Body of pancreas (tissue), 4 donors: ENCODE results near the gene GJB5. TPM values are rescaled to one million over a fixed set of nuclear protein-coding genes. Genes with fewer than 3 reads are reported as not detected.

Experiments used
- ATAC-seq: fragments of 150-250 bp; one replicate; pipeline ENCODE4 v1.9.1; 2016
- DNase-seq, 4 donors: peaks; one replicate each; pipeline ENCODE4 v3.0.0-alpha.2; 2019
- H3K27ac ChIP-seq, 4 donors: fragments of 200-600 bp; sonication (generic); 1 replicate in 3 of 4; 2 replicates in 1 of 4; pipeline versions ENCODE4 v1.5.1 to v1.6.1; 2016 to 2019; ENCODE audit warnings: mild to moderate bottlenecking in 1 of 4, mixed read lengths in 1 of 4, moderate library complexity in 1 of 4
- H3K27me3 ChIP-seq, 2 donors: fragments of 200-600 bp; sonication (generic); one replicate each; pipeline ENCODE4 v1.6.0; 2016; ENCODE audit warnings: mild to moderate bottlenecking in 1 of 2
- H3K36me3 ChIP-seq, 2 donors: fragments of 200-600 bp; sonication (generic); replicated peaks in 1 of 2; 2 replicates each; pipeline ENCODE4 v1.5.1; 2016; ENCODE audit warnings: low read depth in 2 of 2; ENCODE audit not compliant: insufficient read depth in 1 of 2
- H3K4me1 ChIP-seq: fragments of 200-600 bp; sonication (generic); one replicate; pipeline ENCODE4 v1.6.0; 2016
- H3K4me3 ChIP-seq, 2 donors: fragments of 200-600 bp; sonication (generic); 1 replicate in 1 of 2; 2 replicates in 1 of 2; pipeline ENCODE4 v1.5.1; 2016 to 2019
- H3K9me3 ChIP-seq, 3 donors: fragments of 200-600 bp; sonication (generic); 1 replicate in 2 of 3; 2 replicates in 1 of 3; pipeline ENCODE4 v1.5.1; 2016
- POLR2A ChIP-seq, 3 donors: fragments of 450-650 bp; IDR thresholded peaks; one replicate each; pipeline ENCODE4 v1.6.1; 2016; ENCODE audit warnings: antibody characterized with exemption in 3 of 3, mild to moderate bottlenecking in 2 of 3
- WGBS, 2 donors: methylation state at CpG; one replicate each; pipeline ENCODE4 v1.1.5; 2017; 5-methylcytosine and 5-hydroxymethylcytosine counted together
- intact Hi-C: fragments of 100-400 bp; cut with DNase I; formaldehyde crosslinking; loops from one replicate; pipeline ENCODE4 v1.15.1; 2023
- total RNA-seq, 2 donors: library from RNA; depleted of rRNA; stranded (reverse); fragments of >200 nt; gene quantifications; one replicate each; pipeline ENCODE4 v1.1.0, GENCODE V29; 2016
- TF ChIP-seq, protein P1 (sequence below), 7 experiments: fragments of 450-650 bp in 4 of 7; fragments of 200-600 bp in 3 of 7; sonication (generic) in 3 of 7; IDR thresholded peaks; one replicate each; pipeline ENCODE4 v1.5.1; 2016 to 2019; ENCODE audit warnings: antibody characterized with exemption in 7 of 7

Gene GJB5
- not detected for total RNA-seq

DNA sequence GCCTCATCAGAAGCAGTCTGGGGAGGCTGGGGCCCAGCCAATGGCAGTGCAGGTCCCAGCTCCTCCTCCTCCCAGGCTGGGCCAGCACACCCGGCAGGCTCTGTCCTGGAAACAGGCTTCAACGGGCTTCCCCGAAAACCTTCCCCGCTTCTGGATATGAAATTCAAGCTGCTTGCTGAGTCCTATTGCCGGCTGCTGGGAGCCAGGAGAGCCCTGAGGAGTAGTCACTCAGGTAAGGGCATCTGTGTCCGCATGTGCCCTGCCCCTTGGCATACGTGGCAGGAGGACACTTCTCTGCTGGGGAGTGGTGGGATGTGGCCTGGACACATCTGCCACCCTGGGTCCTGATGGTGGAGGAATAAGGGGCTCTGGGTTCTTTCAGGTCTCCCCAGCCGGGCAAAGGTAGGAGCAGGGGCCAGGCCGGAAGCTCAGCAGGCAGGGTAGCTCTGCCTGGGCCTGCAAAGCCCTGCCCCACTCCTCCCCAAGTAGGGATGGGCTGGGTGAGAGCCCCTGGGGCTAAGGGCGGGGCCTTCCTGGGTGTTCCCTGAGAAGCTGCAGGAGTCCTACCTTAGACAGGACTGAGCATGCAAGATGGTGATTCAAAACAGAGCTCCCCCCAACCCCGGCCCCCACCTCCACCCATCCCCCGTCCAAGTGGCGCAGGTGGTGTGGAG lies at the start of gene GJB5:
TSS of gene GJB5 (plus strand) at position 84 of the 674 bp plus-strand sequence. CDS start 2,284 bp downstream, outside the sequence.
- 62 to 70% methylated on average over 7 to 12 of the region's 13 CpGs for WGBS, 2 donors
- Histone ChIP-seq H3K27ac (no peak within 1 kb of the TSS), H3K27me3 (no peaks in the 10 kb centered on the region), H3K36me3 (no peaks in the 10 kb centered on the region), H3K4me3 (no peak within 1 kb of the TSS), H3K4me1 (no peaks in the 10 kb centered on the region), H3K9me3 (no peaks in the 10 kb centered on the region)
- DNase-seq (no peak), ATAC-seq (no peak)
- intact Hi-C loops = no loop called here
- no peak for TF ChIP-seq POLR2A (IDR thresholded peaks at IDR 0.05)
- TF ChIP-seq, protein P1, sequence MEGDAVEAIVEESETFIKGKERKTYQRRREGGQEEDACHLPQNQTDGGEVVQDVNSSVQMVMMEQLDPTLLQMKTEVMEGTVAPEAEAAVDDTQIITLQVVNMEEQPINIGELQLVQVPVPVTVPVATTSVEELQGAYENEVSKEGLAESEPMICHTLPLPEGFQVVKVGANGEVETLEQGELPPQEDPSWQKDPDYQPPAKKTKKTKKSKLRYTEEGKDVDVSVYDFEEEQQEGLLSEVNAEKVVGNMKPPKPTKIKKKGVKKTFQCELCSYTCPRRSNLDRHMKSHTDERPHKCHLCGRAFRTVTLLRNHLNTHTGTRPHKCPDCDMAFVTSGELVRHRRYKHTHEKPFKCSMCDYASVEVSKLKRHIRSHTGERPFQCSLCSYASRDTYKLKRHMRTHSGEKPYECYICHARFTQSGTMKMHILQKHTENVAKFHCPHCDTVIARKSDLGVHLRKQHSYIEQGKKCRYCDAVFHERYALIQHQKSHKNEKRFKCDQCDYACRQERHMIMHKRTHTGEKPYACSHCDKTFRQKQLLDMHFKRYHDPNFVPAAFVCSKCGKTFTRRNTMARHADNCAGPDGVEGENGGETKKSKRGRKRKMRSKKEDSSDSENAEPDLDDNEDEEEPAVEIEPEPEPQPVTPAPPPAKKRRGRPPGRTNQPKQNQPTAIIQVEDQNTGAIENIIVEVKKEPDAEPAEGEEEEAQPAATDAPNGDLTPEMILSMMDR (IDR thresholded peaks at IDR 0.05) = no peak

DNA sequence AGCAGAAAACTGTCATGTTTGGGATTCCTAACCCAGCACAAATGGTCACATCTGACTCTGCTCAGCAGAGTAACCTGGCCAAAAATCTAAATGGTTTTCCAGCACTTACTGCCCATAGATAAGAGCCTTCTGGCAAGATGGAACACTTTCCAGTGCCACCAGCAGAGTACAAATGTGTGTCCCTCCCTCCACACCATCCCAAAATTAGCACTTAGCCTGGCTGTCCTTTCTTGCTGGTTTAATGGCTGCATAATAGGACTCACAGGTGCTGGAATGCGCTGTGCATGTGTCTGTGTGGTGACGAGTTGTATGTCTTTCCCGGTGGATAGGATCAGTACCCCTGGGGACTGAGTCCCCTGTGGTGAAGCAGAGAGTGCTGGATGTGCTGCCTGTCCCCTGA lies 49.8 kb upstream of the GJB5 start:
- no peaks in the 10 kb centered on the region for H3K27me3 ChIP-seq
- WGBS, 2 donors = 18 to 20% methylated on average over 3 of the region's 3 CpGs
- TF ChIP-seq POLR2A (IDR thresholded peaks at IDR 0.05) = no peak
- no peaks in the 10 kb centered on the region for H3K36me3 ChIP-seq
- intact Hi-C loops = no loop called here
- ATAC-seq (no peak), DNase-seq (no peak)
- no peak overlapping the region for H3K27ac ChIP-seq
- H3K9me3 ChIP-seq = no peaks in the 10 kb centered on the region
- H3K4me1 ChIP-seq = no peaks in the 10 kb centered on the region
- H3K4me3 ChIP-seq = no peak overlapping the region

DNA sequence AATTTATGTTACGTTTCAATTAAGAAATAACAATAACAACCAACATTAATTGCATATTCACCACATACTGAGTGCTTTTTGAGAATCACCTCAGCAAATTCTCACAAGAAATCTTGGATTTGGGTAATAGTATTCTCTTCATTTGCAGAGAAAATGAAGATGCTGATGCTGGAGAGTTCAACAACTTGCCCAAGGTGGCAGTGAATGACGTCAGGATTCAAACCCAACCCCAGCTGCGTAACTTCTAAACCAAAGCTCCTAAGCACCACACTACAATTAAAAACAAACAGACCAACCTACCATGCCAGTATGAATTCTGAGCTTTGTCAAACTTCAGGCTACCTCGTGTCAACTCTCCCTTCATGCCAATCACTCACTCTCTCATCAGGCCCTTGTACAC lies 46.7 kb upstream of the GJB5 start:
- intact Hi-C loops = no loop called here
- 66 to 69% methylated on average over 4 of the region's 4 CpGs for WGBS, 2 donors

DNA sequence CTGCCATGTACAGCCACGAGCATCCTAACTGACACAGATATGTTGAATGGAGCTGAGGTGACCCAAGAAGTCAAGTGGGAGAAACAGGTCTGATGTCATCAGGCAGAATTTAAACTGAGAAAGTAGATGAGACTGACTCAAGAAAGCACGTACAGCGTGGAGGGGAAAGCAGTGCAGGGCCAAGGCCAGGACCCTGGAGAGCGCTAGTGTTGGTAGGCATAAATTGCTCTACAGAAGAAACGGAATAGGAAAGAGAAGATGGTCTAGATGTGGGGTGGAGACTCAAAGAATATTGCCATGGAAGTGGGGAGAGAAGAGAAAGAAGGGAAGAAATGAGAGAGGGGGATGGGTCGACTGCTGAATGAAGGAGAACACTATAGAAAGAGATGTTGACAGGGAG lies 45.3 kb upstream of the GJB5 start:
- Histone ChIP-seq H3K36me3 (no peaks in the 10 kb centered on the region), H3K4me1 (no peaks in the 10 kb centered on the region), H3K9me3 (no peaks in the 10 kb centered on the region), H3K27me3 (no peaks in the 10 kb centered on the region), H3K27ac (no peak overlapping the region), H3K4me3 (no peak overlapping the region)
- ATAC-seq = no peak
- no peak for DNase-seq
- intact Hi-C loops = no loop called here
- 41 to 56% methylated on average over 6 of the region's 6 CpGs for WGBS, 2 donors
- no peak for TF ChIP-seq POLR2A (IDR thresholded peaks at IDR 0.05)
- TF ChIP-seq, protein P1 (IDR thresholded peaks at IDR 0.05) = no peak

More for the DNA sequence above, 46.7 kb upstream of the GJB5 start:
- Histone ChIP-seq H3K27ac (no peak overlapping the region), H3K4me1 (no peaks in the 10 kb centered on the region), H3K36me3 (no peaks in the 10 kb centered on the region), H3K9me3 (no peaks in the 10 kb centered on the region), H3K4me3 (no peak overlapping the region), H3K27me3 (no peaks in the 10 kb centered on the region)
- no peak for TF ChIP-seq POLR2A (IDR thresholded peaks at IDR 0.05)
- TF ChIP-seq, protein P1 (IDR thresholded peaks at IDR 0.05) = no peak
- DNase-seq (no peak), ATAC-seq (no peak)

DNA sequence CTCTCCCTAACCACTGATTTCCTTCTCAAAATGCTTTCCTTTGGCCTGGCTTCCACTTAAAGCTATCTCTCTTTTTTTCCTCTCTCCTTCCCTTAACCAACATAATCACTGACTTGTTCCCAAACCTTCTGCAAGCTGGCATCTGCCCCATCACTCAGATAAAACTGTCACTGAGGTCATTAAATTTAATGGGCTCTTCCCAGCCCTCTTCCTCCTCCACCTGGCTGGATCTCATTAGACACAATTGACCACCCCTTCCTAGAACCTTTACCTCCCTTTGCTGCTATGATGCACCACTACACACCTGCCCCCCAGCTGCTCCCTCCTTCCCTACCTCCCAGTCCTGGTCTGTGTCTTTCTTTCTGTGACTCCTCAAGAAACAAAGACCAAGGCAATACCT lies 44.0 kb upstream of the GJB5 start:
- no peak for ATAC-seq
- Histone ChIP-seq H3K4me1 (no peaks in the 10 kb centered on the region), H3K4me3 (no peak overlapping the region), H3K27me3 (no peaks in the 10 kb centered on the region), H3K36me3 (no peaks in the 10 kb centered on the region), H3K9me3 (no peaks in the 10 kb centered on the region), H3K27ac (no peak overlapping the region)
- TF ChIP-seq POLR2A (IDR thresholded peaks at IDR 0.05) = no peak
- TF ChIP-seq, protein P1 (IDR thresholded peaks at IDR 0.05) = no peak
- intact Hi-C loops = no loop called here
- no peak for DNase-seq
